ENCODE results near the gene ADO. TPM values are rescaled to one million over a fixed set of nuclear protein-coding genes. Genes with fewer than 3 reads are reported as not detected.

ADO gene
- total and polyA plus RNA-seq, 9 of the 15 experiments (the other 6 are each of a cell fraction or from before 2014, with no cell fraction given) = 3.0 to 20.0 (median 16.1) TPM

DNA sequence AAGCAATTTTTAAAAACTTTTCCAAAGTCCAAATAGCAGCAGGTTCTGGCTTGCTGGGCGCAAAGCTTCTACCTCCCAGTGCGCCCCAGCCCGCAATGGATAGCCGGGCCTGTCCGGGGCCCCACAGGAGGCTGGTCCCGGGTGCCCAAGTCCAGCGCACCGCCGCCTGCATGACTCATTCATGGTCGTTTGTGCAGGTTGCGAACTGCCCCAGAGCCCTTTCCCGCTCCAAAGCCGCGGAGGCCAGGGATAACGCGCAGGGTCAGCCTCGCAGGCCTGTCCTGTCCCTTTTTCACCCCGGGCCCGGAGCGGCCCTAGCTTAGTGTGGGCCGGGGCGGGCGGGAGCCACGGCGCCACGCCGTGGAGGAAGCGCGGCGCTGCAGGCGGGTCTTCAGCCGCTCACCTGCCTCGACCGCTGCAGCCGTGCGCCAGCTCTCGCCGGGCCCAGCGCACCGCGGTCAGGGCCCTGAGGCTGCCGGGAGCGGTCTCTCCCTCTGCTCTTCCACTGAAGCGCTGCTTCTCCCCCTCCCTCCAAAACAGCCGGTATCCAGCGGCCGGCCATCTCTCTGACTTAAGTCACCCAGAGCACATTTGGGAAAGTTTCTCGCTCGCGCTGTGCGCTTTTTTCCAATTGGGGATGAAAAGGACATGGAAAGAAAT, 13.4 kb downstream of the ADO start (continued):
- TF ChIP-seq ZNF41 (CRISPR knock-in tag; conservative IDR thresholded peaks at IDR 0.05) (no peak), SREBF1 (IDR thresholded peaks at IDR 0.05; ENCODE audit: borderline replicate concordance, low read depth, low read length) (no peak), SMAD1 (IDR thresholded peaks at IDR 0.05; ENCODE audit: low read depth, low read length, partially characterized antibody) (no peak), NR2F6 (CRISPR knock-in tag; IDR thresholded peaks at IDR 0.05) (no peak), ILK (tag; IDR thresholded peaks at IDR 0.05; ENCODE audit: borderline replicate concordance, low read depth) (no peak), CC2D1A (IDR thresholded peaks at IDR 0.05) (no peak), ZNF280A (IDR thresholded peaks at IDR 0.05; ENCODE audit: low read depth, partially characterized antibody) (no peak), BRD4 (IDR thresholded peaks at IDR 0.05) (no peak), FOXA1 (IDR thresholded peaks at IDR 0.05; ENCODE audit: borderline replicate concordance) (no peak), CREB1 (IDR thresholded peaks at IDR 0.05) (no peak), CREB1 (CRISPR knock-in tag; IDR thresholded peaks at IDR 0.05) (no peak), E2F3 (CRISPR knock-in tag; IDR thresholded peaks at IDR 0.05) (0 out of 2 replicates have a peak, but pooled peaks have one; percentile 36), ZNF551 (CRISPR knock-in tag; IDR thresholded peaks at IDR 0.05) (no peak), JUND (IDR thresholded peaks at IDR 0.05; ENCODE audit: borderline replicate concordance, low read depth, low read length) (peak; percentile 44; the same call in 1 of the 2 replicates), JUND (tag; IDR thresholded peaks at IDR 0.05; ENCODE audit: borderline replicate concordance, low read depth, low read length) (no peak; the same call in 2 of the 3 replicates), FIP1L1 (IDR thresholded peaks at IDR 0.05; ENCODE audit: low read depth, low read length, poor library complexity, severe bottlenecking) (peak; percentile 76), PURB (CRISPR knock-in tag; IDR thresholded peaks at IDR 0.05; ENCODE audit: low read depth) (no peak), ZNF134 (CRISPR knock-in tag; conservative IDR thresholded peaks at IDR 0.05) (no peak), ZFP1 (CRISPR knock-in tag; IDR thresholded peaks at IDR 0.05) (no peak), MEF2D (tag; conservative IDR thresholded peaks at IDR 0.05; ENCODE audit: low read depth) (no peak), MAZ (CRISPR knock-in tag; conservative IDR thresholded peaks at IDR 0.05 in 1 of 2, IDR thresholded peaks at IDR 0.05 in 1 of 2) (peak; percentile 53 to 67; a peak in 3 of 4 replicates), HMGN3 (IDR thresholded peaks at IDR 0.05; ENCODE audit: borderline replicate concordance, extremely low read depth, insufficient read length, low read depth, low read length) (peak; percentile 25)
- TF ChIP-seq, protein P1, sequence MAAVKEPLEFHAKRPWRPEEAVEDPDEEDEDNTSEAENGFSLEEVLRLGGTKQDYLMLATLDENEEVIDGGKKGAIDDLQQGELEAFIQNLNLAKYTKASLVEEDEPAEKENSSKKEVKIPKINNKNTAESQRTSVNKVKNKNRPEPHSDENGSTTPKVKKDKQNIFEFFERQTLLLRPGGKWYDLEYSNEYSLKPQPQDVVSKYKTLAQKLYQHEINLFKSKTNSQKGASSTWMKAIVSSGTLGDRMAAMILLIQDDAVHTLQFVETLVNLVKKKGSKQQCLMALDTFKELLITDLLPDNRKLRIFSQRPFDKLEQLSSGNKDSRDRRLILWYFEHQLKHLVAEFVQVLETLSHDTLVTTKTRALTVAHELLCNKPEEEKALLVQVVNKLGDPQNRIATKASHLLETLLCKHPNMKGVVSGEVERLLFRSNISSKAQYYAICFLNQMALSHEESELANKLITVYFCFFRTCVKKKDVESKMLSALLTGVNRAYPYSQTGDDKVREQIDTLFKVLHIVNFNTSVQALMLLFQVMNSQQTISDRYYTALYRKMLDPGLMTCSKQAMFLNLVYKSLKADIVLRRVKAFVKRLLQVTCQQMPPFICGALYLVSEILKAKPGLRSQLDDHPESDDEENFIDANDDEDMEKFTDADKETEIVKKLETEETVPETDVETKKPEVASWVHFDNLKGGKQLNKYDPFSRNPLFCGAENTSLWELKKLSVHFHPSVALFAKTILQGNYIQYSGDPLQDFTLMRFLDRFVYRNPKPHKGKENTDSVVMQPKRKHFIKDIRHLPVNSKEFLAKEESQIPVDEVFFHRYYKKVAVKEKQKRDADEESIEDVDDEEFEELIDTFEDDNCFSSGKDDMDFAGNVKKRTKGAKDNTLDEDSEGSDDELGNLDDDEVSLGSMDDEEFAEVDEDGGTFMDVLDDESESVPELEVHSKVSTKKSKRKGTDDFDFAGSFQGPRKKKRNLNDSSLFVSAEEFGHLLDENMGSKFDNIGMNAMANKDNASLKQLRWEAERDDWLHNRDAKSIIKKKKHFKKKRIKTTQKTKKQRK (IDR thresholded peaks at IDR 0.05; ENCODE audit: borderline replicate concordance, low read depth, low read length) = no peak
- TF ChIP-seq, protein P2, sequence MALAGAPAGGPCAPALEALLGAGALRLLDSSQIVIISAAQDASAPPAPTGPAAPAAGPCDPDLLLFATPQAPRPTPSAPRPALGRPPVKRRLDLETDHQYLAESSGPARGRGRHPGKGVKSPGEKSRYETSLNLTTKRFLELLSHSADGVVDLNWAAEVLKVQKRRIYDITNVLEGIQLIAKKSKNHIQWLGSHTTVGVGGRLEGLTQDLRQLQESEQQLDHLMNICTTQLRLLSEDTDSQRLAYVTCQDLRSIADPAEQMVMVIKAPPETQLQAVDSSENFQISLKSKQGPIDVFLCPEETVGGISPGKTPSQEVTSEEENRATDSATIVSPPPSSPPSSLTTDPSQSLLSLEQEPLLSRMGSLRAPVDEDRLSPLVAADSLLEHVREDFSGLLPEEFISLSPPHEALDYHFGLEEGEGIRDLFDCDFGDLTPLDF (CRISPR knock-in tag; IDR thresholded peaks at IDR 0.05) = no peak

All from K562 (cell line).